GM12801 (cell line): ENCODE data around the gene PALLD.

Source experiments
- TF ChIP-seq, protein P1 (sequence below): IDR thresholded peaks from one replicate; pipeline ENCODE4 v1.5.1; 2011; ENCODE audit warnings: control low read depth; ENCODE audit not compliant: insufficient read length; ENCODE audit errors: extremely low read depth

The PALLD gene

DNA sequence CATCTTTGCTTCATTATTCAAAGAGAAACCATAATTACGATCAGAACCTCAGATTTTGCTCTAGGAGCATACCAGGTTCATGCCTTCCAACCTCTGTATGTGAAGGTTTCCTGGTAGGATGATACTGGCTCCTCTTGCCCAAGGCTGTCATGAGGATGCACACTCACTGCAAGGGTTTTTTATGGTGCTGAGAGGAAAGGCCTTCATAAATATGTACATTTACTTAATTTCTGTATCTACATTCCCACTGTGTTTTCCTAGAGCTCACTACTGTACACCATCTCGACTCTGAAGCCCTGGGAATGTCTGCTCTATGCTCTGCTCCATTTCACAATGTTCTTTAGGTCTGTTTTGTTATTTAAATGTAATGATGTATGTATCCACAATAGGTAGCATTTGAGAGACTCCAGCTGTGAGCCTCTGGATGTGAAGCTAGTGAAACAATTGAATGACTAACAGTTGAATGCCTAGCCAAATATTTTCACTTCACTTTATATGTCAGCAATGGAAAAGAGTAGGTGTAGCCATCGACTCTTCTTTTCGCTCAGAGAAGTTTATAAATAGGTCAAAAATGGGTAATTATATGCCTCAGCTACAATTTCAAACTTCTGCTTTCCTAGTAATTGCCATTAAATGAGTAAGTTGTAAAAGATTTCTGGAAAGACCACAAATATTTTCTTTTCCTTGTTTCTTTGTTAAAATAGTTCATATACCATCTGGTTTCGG, 228.0 kb downstream of the PALLD start:
- TF ChIP-seq, protein P1, sequence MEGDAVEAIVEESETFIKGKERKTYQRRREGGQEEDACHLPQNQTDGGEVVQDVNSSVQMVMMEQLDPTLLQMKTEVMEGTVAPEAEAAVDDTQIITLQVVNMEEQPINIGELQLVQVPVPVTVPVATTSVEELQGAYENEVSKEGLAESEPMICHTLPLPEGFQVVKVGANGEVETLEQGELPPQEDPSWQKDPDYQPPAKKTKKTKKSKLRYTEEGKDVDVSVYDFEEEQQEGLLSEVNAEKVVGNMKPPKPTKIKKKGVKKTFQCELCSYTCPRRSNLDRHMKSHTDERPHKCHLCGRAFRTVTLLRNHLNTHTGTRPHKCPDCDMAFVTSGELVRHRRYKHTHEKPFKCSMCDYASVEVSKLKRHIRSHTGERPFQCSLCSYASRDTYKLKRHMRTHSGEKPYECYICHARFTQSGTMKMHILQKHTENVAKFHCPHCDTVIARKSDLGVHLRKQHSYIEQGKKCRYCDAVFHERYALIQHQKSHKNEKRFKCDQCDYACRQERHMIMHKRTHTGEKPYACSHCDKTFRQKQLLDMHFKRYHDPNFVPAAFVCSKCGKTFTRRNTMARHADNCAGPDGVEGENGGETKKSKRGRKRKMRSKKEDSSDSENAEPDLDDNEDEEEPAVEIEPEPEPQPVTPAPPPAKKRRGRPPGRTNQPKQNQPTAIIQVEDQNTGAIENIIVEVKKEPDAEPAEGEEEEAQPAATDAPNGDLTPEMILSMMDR: no peak

DNA sequence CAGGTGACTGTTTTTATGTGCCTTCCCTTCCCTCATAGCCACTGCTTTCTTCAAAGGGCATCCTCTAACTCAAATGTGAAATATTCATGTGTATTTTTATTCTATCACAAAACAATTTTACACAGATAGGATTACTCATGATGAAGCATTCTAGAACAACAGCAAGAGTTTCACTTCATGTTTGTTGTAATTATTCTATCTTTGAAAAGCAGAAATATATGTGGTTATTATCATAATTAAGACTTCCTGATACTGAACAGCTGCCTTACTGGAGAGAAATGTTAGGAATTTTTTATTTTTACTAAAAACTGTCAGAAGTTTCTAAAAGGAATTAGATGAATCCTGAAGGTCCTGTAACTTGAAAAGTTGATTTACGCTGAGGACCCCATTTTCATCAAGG, 229.1 kb downstream of the PALLD start:
- TF ChIP-seq, protein P1: no peak

DNA sequence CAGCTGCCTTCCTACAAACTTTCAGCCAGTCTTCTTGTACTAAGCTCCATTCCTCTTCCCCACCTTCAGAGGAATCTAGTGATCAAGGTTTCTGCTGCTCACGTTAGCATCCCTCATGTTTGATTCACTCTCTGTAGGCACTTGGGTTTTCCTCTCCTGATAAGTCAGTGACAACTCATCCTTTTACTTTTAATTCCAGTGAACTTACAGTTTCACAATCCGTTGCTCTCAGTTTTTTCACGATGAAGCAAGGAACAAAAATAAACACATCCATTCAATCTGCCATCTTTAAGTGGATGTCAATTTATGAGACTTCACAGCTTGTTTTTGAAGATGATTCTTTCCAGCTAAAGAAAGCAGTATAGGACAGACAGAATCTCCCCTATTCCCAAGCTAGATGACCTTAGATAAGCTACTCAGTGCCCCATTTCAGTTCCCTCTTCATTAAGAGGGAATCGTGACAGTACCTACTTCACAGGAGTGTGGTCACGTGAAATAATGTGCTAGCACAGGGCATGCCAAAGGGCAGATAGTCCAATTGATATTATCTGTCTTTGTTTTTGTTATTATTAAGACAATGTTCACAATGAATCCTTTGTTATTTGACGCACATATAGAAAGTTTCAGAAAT, 234.3 kb downstream of the PALLD start:
- TF ChIP-seq, protein P1: no peak

DNA sequence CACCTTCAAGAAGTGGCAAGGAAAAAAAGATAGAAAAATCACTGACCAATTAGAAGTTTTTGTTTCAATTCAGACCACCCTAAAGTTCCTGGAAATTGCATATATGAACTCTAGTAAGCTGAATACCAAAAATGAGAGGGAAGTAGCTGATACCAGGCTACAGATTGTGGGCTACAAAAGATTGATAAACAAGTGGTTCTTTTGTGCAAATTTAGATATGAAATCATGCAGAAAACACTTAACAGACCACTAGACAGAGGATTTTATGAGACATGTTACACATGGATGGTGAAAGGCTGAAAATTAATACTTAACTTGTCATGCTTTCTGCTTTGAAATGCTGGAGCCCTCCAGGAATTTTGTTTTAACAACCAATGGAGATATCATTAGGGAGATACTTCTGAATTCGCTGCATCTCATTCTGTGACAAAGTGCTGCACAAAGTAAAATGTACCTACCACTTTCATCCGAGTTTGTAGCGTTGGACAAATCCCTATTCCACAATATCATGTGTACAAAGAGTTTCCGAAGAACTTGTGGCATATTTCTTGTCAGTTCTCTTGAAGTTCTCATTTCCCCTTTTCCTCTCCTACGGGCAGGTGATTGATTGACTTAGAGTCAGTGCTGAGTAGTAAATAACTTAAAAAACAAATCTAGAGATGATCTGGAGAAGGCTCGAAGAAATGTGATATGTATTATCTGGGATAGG, 235.0 kb downstream of the PALLD start:
- TF ChIP-seq, protein P1: no peak

DNA sequence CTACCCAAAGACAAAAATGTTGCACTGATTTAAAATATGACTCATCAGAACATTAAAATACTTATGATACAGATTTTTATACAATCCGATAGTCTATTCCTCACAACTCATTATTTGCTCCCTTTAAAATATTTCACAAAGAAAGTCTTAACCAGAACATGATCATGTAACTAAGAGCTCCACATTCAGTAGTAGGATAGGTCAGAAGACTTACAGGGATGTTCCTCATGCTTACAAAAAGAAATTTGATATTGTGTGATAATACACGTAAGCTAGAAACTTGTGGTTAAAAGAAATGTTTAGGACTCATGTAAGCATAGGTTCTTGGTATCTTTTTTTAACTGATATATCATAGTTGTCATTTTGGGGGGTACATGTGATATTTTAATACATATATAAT, 235.9 kb downstream of the PALLD start:
- TF ChIP-seq, protein P1: no peak

DNA sequence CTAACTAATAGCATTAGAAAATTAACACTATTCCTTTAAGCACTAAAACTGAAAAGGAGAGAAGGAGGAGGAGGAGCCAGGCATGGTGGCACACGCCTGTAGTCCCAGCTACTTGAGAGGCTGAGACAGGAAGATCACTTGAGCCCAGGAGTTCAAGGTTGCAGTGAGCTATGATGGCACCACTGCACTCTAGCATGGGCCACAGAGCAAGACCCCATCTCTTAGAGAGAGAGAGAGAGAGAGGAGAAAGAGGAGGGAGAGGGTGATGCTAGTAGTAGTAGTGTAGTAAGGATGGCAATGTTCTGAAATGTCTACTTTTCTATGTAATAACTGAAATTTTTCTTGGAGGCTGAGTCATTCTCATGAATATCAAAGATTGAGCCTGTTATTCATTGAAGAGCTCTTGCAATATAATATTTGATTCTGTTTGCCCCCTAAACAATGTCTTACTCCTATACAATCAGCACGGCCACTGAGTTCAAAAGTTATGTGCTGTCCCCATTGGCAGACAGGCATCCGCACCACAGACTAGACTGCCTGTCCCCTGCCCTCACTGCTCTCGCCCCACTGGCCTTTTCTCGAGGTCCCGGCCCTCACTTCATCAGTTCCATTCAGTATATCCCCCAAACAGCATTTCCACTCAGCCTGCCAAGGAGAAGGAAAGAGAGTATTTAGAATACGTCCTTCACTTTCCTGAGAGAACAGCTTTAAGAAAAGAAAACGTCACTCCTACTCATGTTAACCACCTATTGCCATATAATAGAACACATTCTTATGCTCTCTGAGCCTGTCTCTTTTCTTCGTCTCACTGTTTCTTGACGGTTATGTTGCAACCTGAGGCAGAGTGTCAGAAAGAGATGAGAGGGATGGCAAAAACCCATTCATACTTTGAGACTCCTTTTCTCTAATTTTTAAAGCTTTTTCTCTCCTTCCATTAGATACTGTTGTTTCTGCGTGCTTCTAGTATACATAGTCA, 238.1 kb downstream of the PALLD start:
- TF ChIP-seq, protein P1: no peak
